SK-N-SH treated with all-trans-retinoic acid at 6 μM for 48 hours (cell line): ENCODE measurements around the gene SLC39A10.

ENCODE experiments used
- PPARA ChIP-seq: fragments of 250-450 bp; sonication (Bioruptor Pico); IDR thresholded peaks from 2 replicates; pipeline ENCODE4 v1.5.0; 2020; ENCODE audit warnings: mild to moderate bottlenecking, borderline replicate concordance
- RARB ChIP-seq: fragments of 250-450 bp; sonication (Bioruptor Pico); IDR thresholded peaks from 2 replicates; pipeline ENCODE4 v1.8.0; 2021; ENCODE audit warnings: mild to moderate bottlenecking, moderate library complexity
- SNAI2 ChIP-seq: fragments of 250-450 bp; sonication (Bioruptor Pico); IDR thresholded peaks from 2 replicates; pipeline ENCODE4 v1.5.0; 2020; ENCODE audit warnings: mild to moderate bottlenecking, moderate library complexity
- TOX ChIP-seq: fragments of 250-450 bp; sonication (Bioruptor Pico); IDR thresholded peaks from 2 replicates; pipeline ENCODE4 v1.8.0; 2021; ENCODE audit warnings: mild to moderate bottlenecking, moderate library complexity, borderline replicate concordance
- ZFP3 ChIP-seq: fragments of 250-450 bp; sonication (Bioruptor Pico); IDR thresholded peaks from 2 replicates; pipeline ENCODE4 v1.5.0; 2020; ENCODE audit warnings: mild to moderate bottlenecking, moderate library complexity
- ZFP30 ChIP-seq: fragments of 450-650 bp; formaldehyde crosslinking; IDR thresholded peaks from 2 replicates; pipeline ENCODE4 v1.5.0; 2022; ENCODE audit warnings: mild to moderate bottlenecking, moderate library complexity
- ZNF565 ChIP-seq: fragments of 450-650 bp; formaldehyde crosslinking; conservative IDR thresholded peaks from 2 replicates; pipeline ENCODE4 v1.5.0; 2020; ENCODE audit warnings: low read depth, mild to moderate bottlenecking, moderate library complexity
- ZNF70 ChIP-seq: fragments of 450-650 bp; formaldehyde crosslinking; IDR thresholded peaks from 2 replicates; pipeline ENCODE4 v1.5.0; 2020; ENCODE audit warnings: mild to moderate bottlenecking, moderate library complexity
- ZNF8 ChIP-seq: fragments of 450-650 bp; formaldehyde crosslinking; IDR thresholded peaks from 2 replicates; pipeline ENCODE4 v1.5.0; 2020; ENCODE audit warnings: mild to moderate bottlenecking, moderate library complexity
- TF ChIP-seq, protein P1 (sequence below): fragments of 250-450 bp; sonication (Bioruptor Pico); IDR thresholded peaks from 2 replicates; pipeline ENCODE4 v1.5.1; 2021; ENCODE audit warnings: mild to moderate bottlenecking, moderate library complexity
- TF ChIP-seq, protein P2 (sequence below): fragments of 250-450 bp; sonication (Bioruptor Pico); IDR thresholded peaks from 2 replicates; pipeline ENCODE4 v1.8.0; 2020; ENCODE audit warnings: mild to moderate bottlenecking, moderate library complexity, borderline replicate concordance

- TF ChIP-seq ZNF70 (CRISPR knock-in tag) = no peak
- TF ChIP-seq, protein P1, sequence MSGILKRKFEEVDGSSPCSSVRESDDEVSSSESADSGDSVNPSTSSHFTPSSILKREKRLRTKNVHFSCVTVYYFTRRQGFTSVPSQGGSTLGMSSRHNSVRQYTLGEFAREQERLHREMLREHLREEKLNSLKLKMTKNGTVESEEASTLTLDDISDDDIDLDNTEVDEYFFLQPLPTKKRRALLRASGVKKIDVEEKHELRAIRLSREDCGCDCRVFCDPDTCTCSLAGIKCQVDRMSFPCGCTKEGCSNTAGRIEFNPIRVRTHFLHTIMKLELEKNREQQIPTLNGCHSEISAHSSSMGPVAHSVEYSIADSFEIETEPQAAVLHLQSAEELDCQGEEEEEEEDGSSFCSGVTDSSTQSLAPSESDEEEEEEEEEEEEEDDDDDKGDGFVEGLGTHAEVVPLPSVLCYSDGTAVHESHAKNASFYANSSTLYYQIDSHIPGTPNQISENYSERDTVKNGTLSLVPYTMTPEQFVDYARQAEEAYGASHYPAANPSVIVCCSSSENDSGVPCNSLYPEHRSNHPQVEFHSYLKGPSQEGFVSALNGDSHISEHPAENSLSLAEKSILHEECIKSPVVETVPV = no peak
- no peak for TF ChIP-seq ZFP3 (CRISPR knock-in tag)
- TF ChIP-seq RARB = no peak
- TF ChIP-seq ZFP30 (CRISPR knock-in tag) = no peak
- TF ChIP-seq ZNF8 (CRISPR knock-in tag) = no peak
- no peak for TF ChIP-seq SNAI2
- TF ChIP-seq ZNF565 (CRISPR knock-in tag) = no peak
- TF ChIP-seq, protein P2, sequence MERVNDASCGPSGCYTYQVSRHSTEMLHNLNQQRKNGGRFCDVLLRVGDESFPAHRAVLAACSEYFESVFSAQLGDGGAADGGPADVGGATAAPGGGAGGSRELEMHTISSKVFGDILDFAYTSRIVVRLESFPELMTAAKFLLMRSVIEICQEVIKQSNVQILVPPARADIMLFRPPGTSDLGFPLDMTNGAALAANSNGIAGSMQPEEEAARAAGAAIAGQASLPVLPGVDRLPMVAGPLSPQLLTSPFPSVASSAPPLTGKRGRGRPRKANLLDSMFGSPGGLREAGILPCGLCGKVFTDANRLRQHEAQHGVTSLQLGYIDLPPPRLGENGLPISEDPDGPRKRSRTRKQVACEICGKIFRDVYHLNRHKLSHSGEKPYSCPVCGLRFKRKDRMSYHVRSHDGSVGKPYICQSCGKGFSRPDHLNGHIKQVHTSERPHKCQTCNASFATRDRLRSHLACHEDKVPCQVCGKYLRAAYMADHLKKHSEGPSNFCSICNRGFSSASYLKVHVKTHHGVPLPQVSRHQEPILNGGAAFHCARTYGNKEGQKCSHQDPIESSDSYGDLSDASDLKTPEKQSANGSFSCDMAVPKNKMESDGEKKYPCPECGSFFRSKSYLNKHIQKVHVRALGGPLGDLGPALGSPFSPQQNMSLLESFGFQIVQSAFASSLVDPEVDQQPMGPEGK = no peak
- TF ChIP-seq TOX = no peak
- no peak for TF ChIP-seq PPARA (CRISPR knock-in tag)
Measured at GRCh38 chr2:195638750-195639149, 18.3 kb upstream of the SLC39A10 start.
